ENCODE data around the gene TP63.
"Not testable (repeated sequence)": the region's sequence is repeated elsewhere in the genome, so short reads cannot be mapped to it uniquely, and the experiment has no call there.

The TP63 gene

DNA sequence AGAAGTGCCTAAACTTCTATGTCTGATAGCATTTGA, at the start of gene TP63:
Gene TP63, plus strand, starts transcription at position 17 of the 36 bp plus-strand sequence. CDS start 127 bp downstream, outside the sequence.
- DNase-seq (ENCODE audit: low read depth) = no peak

GRCh38 chr3:189582179-189582578, 49.0 kb upstream of the TP63 start:
- DNase-seq (ENCODE audit: low read depth) = no peak

- no peak for DNase-seq (ENCODE audit: low read depth)
These were observed 46.5 kb upstream of the TP63 start for GRCh38 chr3:189584645-189585044.

DNA sequence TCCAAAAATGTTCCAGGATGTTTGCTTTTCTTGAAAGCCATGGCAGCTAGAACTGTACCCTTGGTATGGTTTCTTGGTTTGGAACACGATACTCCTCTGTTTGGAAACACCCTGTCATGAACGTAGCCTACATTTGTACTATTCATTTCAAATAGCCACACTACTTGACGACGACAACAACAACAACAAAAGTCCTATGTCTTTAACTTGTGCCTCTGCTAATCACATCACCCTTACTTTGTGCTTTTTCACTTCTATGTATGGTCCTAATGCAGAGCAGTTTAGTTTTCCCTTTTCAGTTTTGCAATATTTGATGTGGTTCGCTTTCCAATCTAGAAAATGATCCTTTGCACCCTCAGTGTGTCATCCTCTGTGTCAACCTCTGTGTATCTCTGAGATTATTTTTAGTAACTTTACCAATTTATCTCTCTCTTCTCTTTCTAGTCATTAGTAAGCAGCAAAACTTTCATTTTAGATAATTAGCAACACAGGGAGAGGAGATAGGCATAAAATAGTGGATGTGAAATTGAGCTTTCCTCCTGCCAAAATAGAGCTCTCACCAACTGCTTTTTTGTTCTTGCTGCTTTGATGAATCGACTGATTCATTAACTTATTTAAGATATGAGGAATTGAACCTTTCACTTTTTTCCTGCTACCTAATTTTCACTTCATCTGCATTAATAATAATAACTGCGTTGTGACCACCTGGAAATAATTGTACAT, 44.1 kb upstream of the TP63 start:
- DNase-seq (ENCODE audit: low read depth) = no peak

DNA sequence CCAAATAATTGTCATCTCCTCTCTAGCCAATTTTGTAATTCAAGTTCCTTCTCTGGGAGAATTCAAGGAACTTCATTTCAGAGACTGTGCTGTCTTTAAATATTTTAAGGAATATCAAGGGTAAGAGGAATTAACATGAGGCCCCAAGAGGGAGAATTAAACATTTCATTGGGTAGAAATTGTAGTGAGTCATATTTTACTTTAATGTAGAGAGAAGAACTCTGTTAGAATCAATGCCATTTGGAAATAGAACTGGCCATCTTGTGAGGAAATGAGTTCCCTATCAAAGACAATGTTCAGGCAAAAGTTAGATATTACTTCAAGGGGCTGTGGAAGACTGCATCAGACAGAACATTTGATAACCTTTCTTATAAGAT, 43.5 kb upstream of the TP63 start:
- DNase-seq (ENCODE audit: low read depth) = no peak

- DNase-seq (ENCODE audit: low read depth) = no peak
These were observed 43.1 kb upstream of the TP63 start for GRCh38 chr3:189588070-189588469.

DNA sequence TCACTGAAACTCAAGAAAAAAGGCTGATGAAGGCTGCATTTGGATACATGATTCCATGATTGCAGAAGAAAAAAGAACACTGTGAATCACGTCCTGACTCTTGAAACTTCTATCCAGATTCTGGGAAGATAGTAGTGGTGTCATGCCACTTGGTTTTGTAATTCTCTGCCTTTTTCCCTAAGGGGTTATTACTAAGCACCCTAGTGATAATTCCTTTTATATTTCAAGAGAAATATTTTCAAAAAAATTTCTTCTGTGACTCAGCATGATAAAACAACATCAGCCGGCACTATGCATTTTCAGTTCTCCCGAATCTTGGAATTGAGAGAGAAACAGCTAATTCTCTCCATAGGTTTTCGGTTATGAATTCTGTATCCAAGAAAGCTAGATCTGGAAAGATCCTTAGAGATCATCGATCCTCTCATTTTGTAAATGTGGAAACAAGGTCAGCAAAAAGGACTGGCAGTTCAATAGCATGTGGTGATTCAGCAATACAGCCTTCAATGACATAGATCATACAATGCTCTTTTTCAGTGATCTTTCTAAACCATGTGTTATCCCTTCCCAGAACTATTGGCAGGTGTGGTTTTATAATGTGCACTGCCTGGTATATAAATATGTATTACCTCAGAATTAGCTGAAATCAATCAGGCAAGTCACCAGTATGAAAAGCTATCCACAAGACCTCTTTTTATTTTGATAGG, 42.6 kb upstream of the TP63 start:
- no peak for DNase-seq (ENCODE audit: low read depth)

GRCh38 chr3:189589179-189589569, 42.0 kb upstream of the TP63 start:
- no peak for DNase-seq (ENCODE audit: low read depth)

DNA sequence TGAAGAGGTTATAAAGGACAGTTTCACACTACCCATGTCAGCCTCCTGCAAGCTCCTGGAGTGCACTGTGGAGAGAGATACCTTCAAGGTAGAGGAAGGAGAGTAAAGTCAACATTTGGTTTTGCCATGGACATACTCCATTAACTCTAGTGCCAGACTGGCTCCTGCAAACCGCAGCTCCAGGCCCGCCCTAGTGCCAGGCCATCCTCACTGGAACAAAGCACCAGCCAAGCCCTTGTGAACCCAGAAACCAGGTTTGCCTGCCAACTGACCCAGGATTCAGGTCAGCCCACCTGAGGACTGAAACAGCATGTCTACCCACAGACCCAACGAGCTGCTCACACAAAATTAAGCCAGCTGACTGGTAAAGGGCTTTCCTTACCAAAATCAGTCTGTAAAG, 41.0 kb upstream of the TP63 start:
- no peak for DNase-seq (ENCODE audit: low read depth)

- DNase-seq (ENCODE audit: low read depth) = no peak
These were observed 37.6 kb upstream of the TP63 start for GRCh38 chr3:189593581-189593980.

DNA sequence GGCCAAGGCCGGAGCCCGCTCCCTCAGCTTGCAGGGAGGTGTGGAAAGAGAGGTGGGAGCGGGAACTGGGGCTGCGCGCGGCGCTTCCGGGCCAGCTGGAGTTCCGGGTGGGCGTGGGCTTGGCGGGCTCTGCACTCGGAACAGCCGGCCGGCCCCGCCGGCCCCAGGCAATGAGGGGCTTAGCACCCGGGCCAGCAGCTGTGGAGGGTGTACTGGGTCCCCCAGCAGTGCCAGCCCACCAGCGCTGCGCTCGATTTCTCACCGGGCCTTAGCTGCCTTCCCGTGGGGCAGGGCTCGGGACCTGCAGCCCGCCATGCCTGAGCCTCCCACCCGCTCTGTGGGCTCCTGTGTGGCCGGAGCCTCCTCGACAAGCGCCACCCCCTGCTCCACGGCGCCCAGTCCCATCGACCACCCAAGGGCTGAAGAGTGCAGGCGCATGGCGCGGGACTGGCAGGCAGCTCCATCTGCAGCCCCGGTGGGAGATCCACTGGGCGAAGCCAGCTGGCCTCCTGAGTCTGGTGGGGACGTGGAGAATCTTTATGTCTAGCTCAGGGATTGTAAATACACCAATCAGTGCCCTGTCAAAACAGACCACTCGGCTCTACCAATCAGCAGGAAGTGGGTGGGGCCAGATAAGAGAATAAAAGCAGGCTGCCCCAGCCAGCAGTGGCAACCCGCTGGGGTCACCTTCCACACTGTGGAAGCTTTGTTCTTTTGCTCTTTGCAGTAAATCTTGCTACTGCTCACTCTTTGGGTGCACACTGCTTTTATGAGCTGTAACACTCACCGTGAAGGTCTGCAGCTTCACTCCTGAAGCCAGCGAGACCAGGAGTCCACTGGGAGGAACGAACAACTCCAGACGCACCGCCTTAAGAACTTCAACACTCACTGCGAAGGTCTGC, 34.9 kb upstream of the TP63 start:
- not testable (repeated sequence) for DNase-seq (ENCODE audit: low read depth)

DNA sequence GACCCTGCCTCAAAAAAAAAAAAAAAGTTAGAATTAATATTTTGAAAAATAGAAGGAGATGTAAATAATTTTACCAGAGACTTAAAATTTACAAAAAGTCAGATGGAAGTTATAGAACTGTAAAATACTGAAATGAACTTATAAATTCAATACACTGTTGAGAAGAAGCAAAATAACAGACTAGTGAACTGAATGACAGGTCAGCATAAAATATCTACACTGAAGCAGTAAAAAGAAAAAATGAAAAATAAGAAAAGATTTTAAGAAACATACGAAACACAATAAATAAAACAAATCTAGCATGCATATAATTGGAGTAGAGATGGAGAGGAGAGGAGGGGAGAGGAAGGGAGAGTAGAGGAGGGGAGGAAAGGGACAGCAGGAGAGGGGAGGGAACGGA, 33.3 kb upstream of the TP63 start:
- no peak for DNase-seq (ENCODE audit: low read depth)

GRCh38 chr3:189598530-189599225, 32.5 kb upstream of the TP63 start:
- DNase-seq (ENCODE audit: low read depth) = no peak

DNA sequence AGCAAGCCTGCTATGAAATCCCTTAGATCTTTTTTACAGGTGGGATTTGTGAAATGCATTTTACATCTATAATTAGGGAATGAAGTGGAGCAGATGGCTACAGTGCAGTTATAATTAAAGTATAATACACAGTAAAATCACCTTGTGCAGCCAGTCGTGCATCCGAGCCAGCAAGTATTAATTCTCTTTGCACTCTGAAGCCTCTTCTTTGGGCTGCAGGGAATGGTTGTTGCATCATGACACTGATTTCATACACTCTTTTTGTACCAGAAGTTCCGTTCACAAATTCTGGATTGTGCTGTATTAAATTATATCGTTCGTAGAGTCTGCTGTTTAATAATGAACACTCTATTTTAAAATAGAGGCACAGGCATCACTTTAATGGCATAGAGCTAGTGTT, 28.7 kb upstream of the TP63 start:
- DNase-seq (ENCODE audit: low read depth) = no peak

- DNase-seq (ENCODE audit: low read depth) = no peak
These were observed 25.5 kb upstream of the TP63 start for GRCh38 chr3:189605717-189606116.

GRCh38 chr3:189606774-189607173, 24.4 kb upstream of the TP63 start:
- DNase-seq (ENCODE audit: low read depth) = no peak

- DNase-seq (ENCODE audit: low read depth) = not testable (repeated sequence)
These were observed 18.5 kb upstream of the TP63 start for GRCh38 chr3:189612641-189613040.

DNA sequence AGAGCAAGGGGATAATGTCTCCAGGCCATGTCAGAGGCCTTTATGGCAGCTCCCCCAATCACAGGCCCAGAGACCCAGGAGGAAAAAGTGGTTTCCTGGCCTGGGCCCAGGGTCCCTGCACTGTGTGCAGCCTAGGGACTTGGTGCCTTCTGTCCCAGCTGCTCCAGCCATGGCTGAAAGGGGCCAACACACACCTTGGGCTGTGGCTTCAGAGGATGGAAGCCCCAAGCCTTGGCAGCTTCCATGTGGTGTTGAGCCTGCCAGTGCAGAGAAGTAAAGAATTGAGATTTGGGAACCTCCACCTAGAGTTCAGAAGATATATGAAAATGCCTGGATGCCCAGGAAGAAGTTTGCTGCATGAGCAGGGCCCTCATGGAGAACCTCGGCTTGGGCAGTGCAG, 18.1 kb upstream of the TP63 start:
- no peak for DNase-seq (ENCODE audit: low read depth)

- DNase-seq (ENCODE audit: low read depth) = no peak
These were observed 9.1 kb upstream of the TP63 start for GRCh38 chr3:189621948-189622603.

DNA sequence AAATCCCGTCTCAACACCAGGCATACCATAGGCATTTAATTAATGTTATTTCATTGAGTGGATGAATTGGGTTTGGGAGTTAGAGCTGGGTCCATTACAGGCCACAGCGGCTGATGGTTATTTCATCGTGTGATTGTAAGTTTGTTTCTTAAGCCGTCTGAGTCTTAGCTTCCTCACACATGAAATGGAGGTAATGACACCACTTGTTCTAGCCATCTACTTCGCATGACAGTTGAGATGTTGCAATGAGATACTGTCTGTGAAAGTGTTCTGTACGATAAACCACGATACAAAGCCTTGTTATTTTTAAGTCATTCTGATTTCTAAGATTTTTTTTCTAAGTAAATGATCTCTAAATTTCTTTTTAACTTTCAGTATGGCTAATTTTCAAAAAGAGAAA, 8.6 kb upstream of the TP63 start:
- DNase-seq (ENCODE audit: low read depth) = no peak

GRCh38 chr3:189624130-189624529, 7.1 kb upstream of the TP63 start:
- DNase-seq (ENCODE audit: low read depth) = no peak

GRCh38 chr3:189625071-189625470, 6.1 kb upstream of the TP63 start:
- DNase-seq (ENCODE audit: low read depth) = no peak
